ENCODE data around the gene KCNMA1.

KCNMA1 gene

DNA sequence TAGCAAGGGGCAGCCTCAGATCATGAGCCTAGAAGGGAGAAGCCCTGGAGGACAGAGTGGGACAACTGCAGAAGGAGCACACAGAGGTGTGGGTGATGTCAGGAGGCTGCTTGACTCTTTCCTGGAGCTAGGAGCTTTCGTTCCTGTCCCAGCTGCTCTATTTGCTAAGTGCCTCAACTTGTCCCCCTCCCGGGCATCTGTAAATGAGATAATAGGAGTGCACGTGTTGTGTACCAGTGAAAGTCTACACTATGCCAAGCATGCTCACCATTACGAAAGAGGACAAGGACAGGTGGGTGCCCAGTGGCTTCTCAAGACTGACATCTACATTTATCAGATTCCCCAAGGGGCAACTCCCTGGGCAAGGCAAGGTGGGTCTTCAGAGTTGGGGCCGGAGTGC lies 162.7 kb downstream of the KCNMA1 start:
- DNase-seq, result no peak

- no peak for DNase-seq
Observed at GRCh38 chr10:77474386-77474785, 163.2 kb downstream of the KCNMA1 start.

DNA sequence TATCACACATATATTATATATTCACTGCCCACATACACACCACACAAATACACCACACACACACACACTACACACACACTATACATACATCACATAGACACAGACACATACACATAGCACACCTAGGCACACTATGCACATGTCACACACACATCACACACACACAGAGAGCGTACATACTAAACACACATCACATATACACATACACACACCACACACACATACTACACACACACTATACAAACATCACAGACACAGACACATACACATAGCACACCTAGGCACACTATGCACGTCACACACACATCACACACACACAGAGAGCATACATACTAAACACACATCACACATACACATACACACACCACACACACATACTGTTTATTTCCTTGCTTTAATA lies 165.5 kb downstream of the KCNMA1 start:
- DNase-seq, result no peak

DNA sequence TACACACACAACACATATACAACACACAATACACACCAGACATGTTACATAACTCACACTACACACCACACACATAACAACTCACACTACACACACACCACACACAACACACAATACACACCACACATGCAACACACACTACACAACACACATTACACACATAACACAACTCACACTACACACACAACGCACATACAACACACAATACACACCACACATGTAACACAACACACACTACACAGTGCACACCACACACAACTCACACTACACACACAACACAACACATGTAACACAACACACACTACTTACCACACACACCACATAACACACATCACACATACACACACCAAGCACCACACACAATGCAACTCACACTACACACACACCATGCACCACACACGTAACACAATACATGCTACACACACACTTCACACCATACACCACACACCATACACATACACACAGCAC lies 166.5 kb downstream of the KCNMA1 start:
- no peak for DNase-seq

DNA sequence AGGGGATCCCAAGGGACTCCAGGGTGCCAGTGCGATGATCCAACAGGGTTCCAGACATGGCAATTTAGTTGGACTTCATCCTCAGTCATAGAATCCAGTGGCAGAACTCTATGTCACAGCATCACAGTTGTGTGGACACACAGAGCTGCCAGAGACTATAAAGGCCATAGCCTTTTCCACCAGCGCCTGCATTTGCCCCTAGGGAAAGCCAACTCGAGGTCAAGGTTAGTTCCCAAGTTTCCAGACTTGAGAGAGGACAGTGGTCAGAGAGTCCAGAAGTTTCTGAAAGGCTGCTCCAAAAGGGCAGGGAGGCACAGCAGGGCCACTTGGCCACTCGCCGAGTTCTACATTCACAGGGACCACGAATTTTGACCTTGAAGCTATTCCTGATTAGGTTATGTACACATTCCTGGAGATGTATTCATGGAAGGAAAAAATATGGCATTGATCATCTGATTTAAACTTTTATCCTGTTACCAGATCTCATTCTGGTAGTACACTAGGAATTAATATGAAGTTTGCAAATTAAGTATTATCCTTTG lies 170.1 kb downstream of the KCNMA1 start:
- no peak for DNase-seq

GRCh38 chr10:77463967-77464745 lies 173.5 kb downstream of the KCNMA1 start:
- DNase-seq, result no peak

DNA sequence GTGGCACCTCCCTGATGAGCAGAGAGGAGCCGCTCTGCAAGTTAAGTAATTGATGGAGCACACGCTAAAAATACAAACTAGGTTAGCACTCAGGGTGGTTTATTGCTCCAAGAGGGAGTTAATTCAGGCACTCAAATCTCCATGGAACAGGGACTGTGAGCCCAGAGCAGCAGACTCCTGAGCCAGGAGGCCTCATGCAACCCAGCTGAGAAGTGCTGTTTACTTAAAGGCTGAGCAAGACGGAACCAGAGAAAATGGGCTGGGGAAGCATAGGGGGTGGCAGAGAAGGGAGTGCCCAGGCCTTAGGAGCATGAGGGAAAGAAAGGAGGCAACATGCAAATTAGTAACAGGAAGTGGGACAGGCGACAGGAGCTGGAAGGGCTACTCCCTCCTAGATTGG lies 174.1 kb downstream of the KCNMA1 start:
- DNase-seq, result no peak

GRCh38 chr10:77461636-77462296 lies 175.8 kb downstream of the KCNMA1 start:
- DNase-seq, result no peak

DNA sequence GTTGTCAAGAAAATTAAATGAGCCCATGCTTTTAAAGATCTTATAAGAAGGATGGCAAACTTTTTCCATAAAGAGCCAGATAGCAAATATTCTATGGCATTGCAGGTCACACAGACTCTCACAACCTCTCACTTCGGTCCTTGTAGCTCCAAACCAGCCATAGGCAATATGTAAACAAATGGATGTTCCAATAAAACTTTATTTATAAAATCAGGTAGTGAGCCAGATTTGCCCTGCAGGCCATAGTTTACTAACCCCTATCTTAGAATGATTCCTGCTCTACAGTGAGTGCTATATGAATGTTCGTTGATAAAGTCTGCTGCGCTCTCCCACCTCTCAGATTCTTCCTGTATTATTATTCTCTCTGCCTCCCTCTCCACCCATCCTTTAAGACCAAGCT lies 177.7 kb downstream of the KCNMA1 start:
- DNase-seq, result no peak

GRCh38 chr10:77458986-77459590 lies 178.5 kb downstream of the KCNMA1 start:
- no peak for DNase-seq

GRCh38 chr10:77457721-77458120 lies 179.9 kb downstream of the KCNMA1 start:
- no peak for DNase-seq

GRCh38 chr10:77457266-77457665 lies 180.3 kb downstream of the KCNMA1 start:
- DNase-seq, result no peak

GRCh38 chr10:77456414-77456813 lies 181.2 kb downstream of the KCNMA1 start:
- DNase-seq, result no peak

DNA sequence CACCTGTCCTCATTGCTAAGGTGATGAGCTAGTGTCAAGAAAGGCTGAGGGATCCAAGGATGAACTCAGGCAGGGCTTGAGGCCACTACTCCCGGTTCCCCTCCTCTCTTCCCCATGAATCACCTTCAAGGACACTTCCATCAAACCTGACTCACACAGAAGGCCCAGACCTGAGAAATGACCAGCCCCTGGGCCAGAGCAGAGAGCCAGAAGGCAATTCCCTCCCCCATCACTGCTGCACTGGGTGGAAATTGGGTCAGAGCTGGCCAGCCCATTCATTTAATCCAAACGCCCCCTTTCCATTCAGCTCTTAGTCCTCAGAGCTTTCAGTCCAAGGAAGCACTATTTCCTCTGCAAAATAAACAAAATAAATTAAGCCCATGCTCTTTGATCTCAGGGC lies 182.0 kb downstream of the KCNMA1 start:
- no peak for DNase-seq

DNA sequence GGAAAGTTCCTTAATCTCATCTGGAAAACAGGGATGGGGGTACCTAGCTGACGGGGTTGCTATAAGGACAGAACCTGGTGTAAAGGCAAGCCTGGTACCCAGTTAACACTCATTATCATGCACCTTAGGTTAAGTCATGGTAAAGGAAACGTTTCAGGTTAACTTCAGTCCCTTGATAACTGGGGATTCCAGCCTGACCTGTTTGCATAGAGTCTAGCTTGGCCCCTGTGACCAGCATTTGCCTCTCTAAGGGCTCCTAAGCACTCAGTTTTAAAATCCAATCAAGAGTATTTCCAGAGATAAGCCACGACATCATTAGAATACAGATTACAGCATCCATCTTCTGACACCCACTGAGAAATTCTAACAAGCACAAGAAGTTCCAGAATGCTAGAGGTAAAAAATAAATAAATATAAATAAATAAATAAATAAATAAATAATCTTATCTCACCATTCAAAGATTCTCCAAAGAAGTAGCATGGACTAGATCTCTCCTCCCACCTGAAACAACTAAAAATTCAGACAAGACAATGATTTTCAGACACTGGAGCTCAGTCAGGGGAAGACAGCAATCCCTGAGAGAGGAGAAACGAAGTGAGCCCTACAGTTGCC lies 184.6 kb downstream of the KCNMA1 start:
- DNase-seq, result no peak

- no peak for DNase-seq
Observed at GRCh38 chr10:77451886-77452285, 185.7 kb downstream of the KCNMA1 start.

- DNase-seq, result no peak
Observed at GRCh38 chr10:77448226-77448625, 189.4 kb downstream of the KCNMA1 start.

GRCh38 chr10:77446700-77447099 lies 190.9 kb downstream of the KCNMA1 start:
- no peak for DNase-seq

DNA sequence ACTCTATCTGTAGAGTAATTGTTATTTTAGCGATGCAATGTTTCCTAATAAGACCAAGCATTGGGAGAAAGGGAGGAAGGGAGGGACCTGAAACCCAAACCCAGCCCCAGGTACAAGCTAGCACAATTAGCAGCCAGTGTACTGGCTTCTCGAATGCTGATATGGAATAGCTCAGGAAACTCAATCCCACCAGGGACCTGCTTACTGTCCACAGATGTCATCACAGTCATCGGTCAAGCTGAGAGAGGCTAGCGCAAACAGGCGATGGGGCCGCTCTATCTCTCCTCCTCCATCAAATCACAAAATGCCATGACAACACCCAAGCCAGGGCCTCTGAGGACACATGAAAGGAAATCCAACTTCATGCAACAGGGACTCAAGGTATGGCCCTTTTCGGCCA lies 192.1 kb downstream of the KCNMA1 start:
- DNase-seq, result no peak

- no peak for DNase-seq
Observed at GRCh38 chr10:77444041-77444440, 193.6 kb downstream of the KCNMA1 start.

DNA sequence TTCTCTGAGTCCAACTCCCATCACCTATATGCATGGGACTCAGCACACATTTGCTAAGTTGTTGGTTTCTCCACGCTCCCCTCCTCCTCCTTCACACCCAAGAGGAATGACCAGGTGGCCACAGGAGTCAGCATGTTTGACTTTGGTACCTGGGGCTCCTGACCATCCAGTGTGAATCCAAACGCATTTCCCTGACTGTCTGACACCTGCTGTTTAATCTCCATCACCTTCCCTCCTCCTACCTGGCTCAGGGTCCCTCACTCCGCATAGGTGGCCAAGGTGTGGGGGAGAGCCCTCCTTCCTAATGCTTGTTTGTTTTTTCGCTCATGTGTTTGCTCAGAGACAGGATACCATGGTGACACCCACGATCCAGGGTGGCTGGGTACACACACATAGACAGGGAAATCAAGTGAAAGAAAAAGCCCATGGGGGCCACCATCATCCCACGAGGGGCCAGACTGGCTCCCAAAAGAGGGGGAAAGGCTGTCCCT lies 194.9 kb downstream of the KCNMA1 start:
- no peak for DNase-seq

DNA sequence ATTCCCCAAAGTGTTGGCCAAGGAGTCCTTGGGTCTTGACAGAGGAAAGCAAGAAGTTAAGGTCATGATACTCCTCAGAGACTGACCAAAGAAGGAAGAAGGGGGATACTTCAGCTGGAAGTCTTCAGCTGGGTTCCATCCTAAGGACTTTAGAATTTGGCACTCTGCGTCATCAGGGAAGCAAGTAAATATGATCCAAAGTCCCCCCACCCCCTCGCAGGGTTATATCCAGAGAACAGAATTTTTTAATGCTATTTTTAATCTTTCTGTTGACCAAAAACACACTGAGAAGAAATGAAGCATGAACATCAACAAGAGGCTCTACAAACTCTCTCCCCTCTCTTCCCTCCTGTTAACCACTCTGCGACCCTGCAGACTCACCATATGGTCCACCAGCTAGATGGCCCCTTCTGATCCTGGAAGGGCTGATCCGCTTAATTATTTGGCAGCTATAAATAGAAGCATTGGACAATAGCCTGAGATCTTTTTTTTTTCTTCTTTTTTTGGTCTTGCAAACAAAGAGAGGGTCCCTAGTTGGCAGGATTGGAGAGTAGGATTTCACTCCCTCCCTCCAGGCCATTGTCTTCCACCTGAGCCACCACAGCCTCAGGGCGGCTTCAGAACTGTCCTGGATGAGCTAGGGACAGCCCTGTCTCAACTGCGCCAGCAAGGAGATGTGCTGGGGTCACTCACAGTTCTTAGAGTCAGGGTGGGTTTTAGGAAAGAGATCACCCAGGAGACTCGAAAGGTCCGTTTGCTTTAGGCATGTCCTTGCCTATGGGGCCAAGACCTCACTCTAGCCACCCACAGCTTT lies 196.0 kb downstream of the KCNMA1 start:
- DNase-seq, result no peak
